ENCODE measurements around the gene RAD51B.
"Not testable (repeated sequence)": the region's sequence is repeated elsewhere in the genome, so short reads cannot be mapped to it uniquely, and the experiment has no call there.

The RAD51B gene

GRCh38 chr14:68757618-68758081, 938.1 kb downstream of the RAD51B start:
- FAIRE-seq (no peak), DNase-seq (ENCODE audit: insufficient read length, low spot score) (no peak)
- no peak for TF ChIP-seq CTCF (IDR thresholded peaks at IDR 0.05; ENCODE audit: insufficient read depth, missing control alignments)

- FAIRE-seq (no peak), DNase-seq (ENCODE audit: insufficient read length, low spot score) (no peak)
- TF ChIP-seq CTCF (IDR thresholded peaks at IDR 0.05; ENCODE audit: insufficient read depth, missing control alignments) = no peak
Observed at GRCh38 chr14:68758301-68758700, 938.7 kb downstream of the RAD51B start.

- no peak for TF ChIP-seq CTCF (IDR thresholded peaks at IDR 0.05; ENCODE audit: insufficient read depth, missing control alignments)
- FAIRE-seq (no peak), DNase-seq (ENCODE audit: insufficient read length, low spot score) (no peak)
Observed at GRCh38 chr14:68759017-68759560, 939.5 kb downstream of the RAD51B start.

GRCh38 chr14:68759937-68760336, 940.4 kb downstream of the RAD51B start:
- TF ChIP-seq CTCF (IDR thresholded peaks at IDR 0.05; ENCODE audit: insufficient read depth, missing control alignments) = no peak
- FAIRE-seq (no peak), DNase-seq (ENCODE audit: insufficient read length, low spot score) (no peak)

GRCh38 chr14:68760761-68761160, 941.2 kb downstream of the RAD51B start:
- FAIRE-seq (no peak), DNase-seq (ENCODE audit: insufficient read length, low spot score) (no peak)
- TF ChIP-seq CTCF (IDR thresholded peaks at IDR 0.05; ENCODE audit: insufficient read depth, missing control alignments) = no peak

GRCh38 chr14:68761391-68761790, 941.8 kb downstream of the RAD51B start:
- DNase-seq (ENCODE audit: insufficient read length, low spot score) (no peak), FAIRE-seq (no peak)
- no peak for TF ChIP-seq CTCF (IDR thresholded peaks at IDR 0.05; ENCODE audit: insufficient read depth, missing control alignments)

GRCh38 chr14:68762953-68763764, 943.6 kb downstream of the RAD51B start:
- DNase-seq (ENCODE audit: insufficient read length, low spot score) = no peak
- no peak for FAIRE-seq
- no peak for TF ChIP-seq CTCF (IDR thresholded peaks at IDR 0.05; ENCODE audit: insufficient read depth, missing control alignments)

- not testable (repeated sequence) for FAIRE-seq; DNase-seq (ENCODE audit: insufficient read length, low spot score)
Observed at GRCh38 chr14:68763843-68764242, 944.3 kb downstream of the RAD51B start.
